Activated CD8-positive, alpha-beta T cell treated with anti-CD3 and anti-CD28 coated beads for 36 hours (primary cell): ENCODE measurements around the gene ATP2A3. TPM values are rescaled to one million over a fixed set of nuclear protein-coding genes. Genes with fewer than 3 reads are reported as not detected.
A peak's percentile ranks its signal among the peaks of the same experiment; 100 is the strongest.

ENCODE experiments used
- ATAC-seq: fragments of 200-7000 bp; cut with Tn5 transposase; one replicate; pipeline ENCODE4 v1.10.0; 2021; ENCODE audit warnings: mild to moderate bottlenecking, moderate library complexity
- CTCF ChIA-PET: fragments of 350-600 bp; sonication (Branson Sonifier 250); formaldehyde crosslinking; loops from one replicate; lab custom pipeline; 2021; ENCODE audit warnings: antibody characterized with exemption; lab: Charles Lee
- POLR2A ChIA-PET: fragments of 350-600 bp; sonication (Branson Sonifier 250); formaldehyde crosslinking; loops from one replicate; lab custom pipeline; 2021; ENCODE audit warnings: antibody characterized with exemption; lab: Charles Lee
- DNase-seq: peaks from one replicate; pipeline ENCODE4 v3.0.0-alpha.2; 2020
- H3K27ac Mint-ChIP-seq: one replicate; pipeline ENCODE4 v1.8.0; 2021; ENCODE audit warnings: mild to moderate bottlenecking, mixed read lengths
- H3K27me3 Mint-ChIP-seq: one replicate; pipeline ENCODE4 v1.8.0; 2021; ENCODE audit warnings: mixed read lengths
- H3K36me3 Mint-ChIP-seq: one replicate; pipeline ENCODE4 v1.8.0; 2021; ENCODE audit warnings: low read depth, mixed read lengths
- H3K4me1 Mint-ChIP-seq: one replicate; pipeline ENCODE4 v1.8.0; 2021; ENCODE audit warnings: low read depth, mixed read lengths
- H3K4me3 Mint-ChIP-seq: one replicate; pipeline ENCODE4 v1.8.0; 2021; ENCODE audit warnings: mild to moderate bottlenecking, moderate library complexity, mixed read lengths
- H3K9me3 Mint-ChIP-seq: one replicate; pipeline ENCODE4 v1.8.0; 2021; ENCODE audit warnings: mixed read lengths
- intact Hi-C: fragments of 100-400 bp; cut with micrococcal nuclease; formaldehyde crosslinking; loops from one replicate; pipeline ENCODE4 v1.10.0; 2022
- total RNA-seq, 2 experiments: library from RNA; stranded (reverse); gene quantifications; one replicate each; pipeline ENCODE4 v1.2.3, GENCODE V29; 2021
- TF ChIP-seq, protein P1 (sequence below): fragments of 200-600 bp; IDR thresholded peaks from one replicate; pipeline ENCODE4 v1.8.0; 2022; ENCODE audit warnings: antibody characterized with exemption, mild to moderate bottlenecking

ATP2A3 gene
- total RNA-seq, 2 experiments from 2014 or later: 113 to 117 TPM

GRCh38 chr17:3893003-3893719 is 71.1 kb downstream of the ATP2A3 start, which contains the start of gene CAMKK1:
TSS of gene CAMKK1 (minus strand) at chr17:3893053. CDS start at chr17:3885687, 7,366 bp downstream.
- Mint-ChIP-seq H3K4me1 (peaks cover 31% of the 10 kb centered on the region), H3K4me3 (peak within 1 kb of the TSS; percentile 82), H3K27me3 (no peaks in the 10 kb centered on the region), H3K27ac (peak within 1 kb of the TSS; percentile 84), H3K9me3 (no peaks in the 10 kb centered on the region), H3K36me3 (no peaks in the 10 kb centered on the region)
- DNase-seq: peak; percentile 90
- CTCF ChIA-PET: interaction anchor here (1.8 to 2.9 kb wide), 4 partner anchors 19 to 49 kb away, joined by 7 to 21 read pairs (median 8); no protein-coding TSS in a partner anchor
- POLR2A ChIA-PET: interaction anchor here (0.6 to 1.8 kb wide), 5 partner anchors 13 to 93 kb away, joined by 3 to 9 read pairs (median 5); no protein-coding TSS in a partner anchor
- intact Hi-C loops: no loop called here
- ATAC-seq: peak; percentile 89
- TF ChIP-seq, protein P1, sequence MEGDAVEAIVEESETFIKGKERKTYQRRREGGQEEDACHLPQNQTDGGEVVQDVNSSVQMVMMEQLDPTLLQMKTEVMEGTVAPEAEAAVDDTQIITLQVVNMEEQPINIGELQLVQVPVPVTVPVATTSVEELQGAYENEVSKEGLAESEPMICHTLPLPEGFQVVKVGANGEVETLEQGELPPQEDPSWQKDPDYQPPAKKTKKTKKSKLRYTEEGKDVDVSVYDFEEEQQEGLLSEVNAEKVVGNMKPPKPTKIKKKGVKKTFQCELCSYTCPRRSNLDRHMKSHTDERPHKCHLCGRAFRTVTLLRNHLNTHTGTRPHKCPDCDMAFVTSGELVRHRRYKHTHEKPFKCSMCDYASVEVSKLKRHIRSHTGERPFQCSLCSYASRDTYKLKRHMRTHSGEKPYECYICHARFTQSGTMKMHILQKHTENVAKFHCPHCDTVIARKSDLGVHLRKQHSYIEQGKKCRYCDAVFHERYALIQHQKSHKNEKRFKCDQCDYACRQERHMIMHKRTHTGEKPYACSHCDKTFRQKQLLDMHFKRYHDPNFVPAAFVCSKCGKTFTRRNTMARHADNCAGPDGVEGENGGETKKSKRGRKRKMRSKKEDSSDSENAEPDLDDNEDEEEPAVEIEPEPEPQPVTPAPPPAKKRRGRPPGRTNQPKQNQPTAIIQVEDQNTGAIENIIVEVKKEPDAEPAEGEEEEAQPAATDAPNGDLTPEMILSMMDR: no peak

DNA sequence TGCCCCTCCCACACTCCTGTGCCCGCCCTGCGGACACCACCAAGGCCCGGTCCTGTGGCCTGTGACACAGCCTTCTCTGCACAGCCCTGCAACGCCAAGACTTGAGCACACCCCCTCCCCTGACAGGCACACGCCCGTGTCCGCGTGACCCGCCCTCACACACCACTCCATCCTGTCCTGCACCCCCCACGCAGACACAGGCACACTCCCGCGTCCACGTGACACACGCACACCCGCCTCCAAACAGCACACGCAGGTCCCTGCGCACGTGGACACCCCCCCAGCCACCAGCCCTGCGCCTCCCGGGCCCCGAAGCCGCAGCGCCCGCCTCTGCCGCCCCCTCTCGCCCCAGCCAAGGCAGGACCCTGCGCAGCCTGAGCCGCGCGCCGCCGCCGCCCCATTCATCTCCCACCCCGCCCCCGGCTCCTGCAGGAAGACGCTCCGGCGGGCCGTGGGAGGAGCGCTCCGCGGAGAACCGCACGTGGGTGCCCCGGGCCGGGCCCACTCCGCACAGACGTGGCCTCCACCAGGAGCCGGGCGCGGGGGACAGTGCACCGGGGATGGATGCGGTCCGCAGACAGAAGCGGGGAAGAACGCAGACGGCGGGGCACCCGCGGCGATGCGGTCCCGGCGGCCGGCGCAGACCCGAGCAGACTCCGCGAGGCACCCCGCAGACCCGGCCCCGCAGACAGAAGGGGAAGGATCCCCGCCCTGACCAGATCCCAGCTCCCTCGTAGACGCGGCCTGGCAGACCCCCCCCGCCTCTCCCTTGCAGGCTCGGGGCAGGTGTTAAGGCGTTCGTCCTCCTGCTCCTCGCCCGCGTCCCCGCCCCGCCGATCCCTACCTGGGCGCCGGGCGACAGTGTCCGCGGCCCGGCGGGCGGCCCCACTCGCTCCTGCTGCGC is 71.9 kb downstream of the ATP2A3 start:
- ChIA-PET CTCF (interaction anchor here (2.4 to 2.9 kb wide), 2 partner anchors 22 to 48 kb away, joined by 7 to 21 read pairs; no protein-coding TSS in a partner anchor), POLR2A (interaction anchor here (1.0 to 1.8 kb wide), 5 partner anchors 8 to 94 kb away, joined by 3 to 9 read pairs (median 4); no protein-coding TSS in a partner anchor)
- ATAC-seq (peak; percentile 28), DNase-seq (peak; percentile 76)
- H3K9me3 Mint-ChIP-seq: no peaks in the 10 kb centered on the region
- H3K4me1 Mint-ChIP-seq: peaks cover 33% of the 10 kb centered on the region
- TF ChIP-seq, protein P1: no peak
- H3K27ac Mint-ChIP-seq: peak overlapping the region; percentile 79
- H3K36me3 Mint-ChIP-seq: no peaks in the 10 kb centered on the region
- intact Hi-C loops: no loop called here
- no peaks in the 10 kb centered on the region for H3K27me3 Mint-ChIP-seq
- peak overlapping the region; percentile 82 for H3K4me3 Mint-ChIP-seq

DNA sequence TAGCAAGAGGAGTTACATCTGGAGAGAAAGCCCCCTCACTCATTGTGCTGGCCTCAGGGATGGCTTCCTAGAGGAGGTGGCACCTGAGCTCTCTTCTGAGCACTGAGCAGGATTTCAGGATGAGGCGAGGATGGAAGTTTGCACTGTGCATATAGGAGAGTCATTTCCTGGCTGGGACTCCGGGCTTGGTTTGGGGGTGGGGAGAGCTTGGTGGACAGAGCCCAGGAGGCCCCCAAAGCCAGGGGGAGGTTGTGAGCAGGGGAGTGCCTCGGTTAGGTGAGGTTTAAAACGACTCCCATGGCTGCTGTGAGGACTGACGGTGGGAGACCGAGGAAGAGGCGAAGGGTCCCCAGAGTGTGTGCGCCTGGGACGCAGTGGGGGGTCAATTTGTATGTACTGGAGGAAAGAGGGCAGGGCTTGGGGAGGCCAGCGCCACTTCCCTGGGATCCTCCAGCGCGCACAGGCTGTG is 72.6 kb downstream of the ATP2A3 start:
- intact Hi-C loops: no loop called here
- H3K27me3 Mint-ChIP-seq: no peaks in the 10 kb centered on the region
- DNase-seq (no peak), ATAC-seq (no peak)
- no peak overlapping the region for H3K27ac Mint-ChIP-seq
- no peaks in the 10 kb centered on the region for H3K9me3 Mint-ChIP-seq
- peaks cover 40% of the 10 kb centered on the region for H3K4me1 Mint-ChIP-seq
- POLR2A ChIA-PET: interaction anchor here (0.7 to 1.4 kb wide), 2 partner anchors 9 to 12 kb away, joined by 3 to 4 read pairs; no protein-coding TSS in a partner anchor
- H3K36me3 Mint-ChIP-seq: no peaks in the 10 kb centered on the region
- CTCF ChIA-PET: no interaction called here
- peak overlapping the region; percentile 82 for H3K4me3 Mint-ChIP-seq
- TF ChIP-seq, protein P1: no peak

DNA sequence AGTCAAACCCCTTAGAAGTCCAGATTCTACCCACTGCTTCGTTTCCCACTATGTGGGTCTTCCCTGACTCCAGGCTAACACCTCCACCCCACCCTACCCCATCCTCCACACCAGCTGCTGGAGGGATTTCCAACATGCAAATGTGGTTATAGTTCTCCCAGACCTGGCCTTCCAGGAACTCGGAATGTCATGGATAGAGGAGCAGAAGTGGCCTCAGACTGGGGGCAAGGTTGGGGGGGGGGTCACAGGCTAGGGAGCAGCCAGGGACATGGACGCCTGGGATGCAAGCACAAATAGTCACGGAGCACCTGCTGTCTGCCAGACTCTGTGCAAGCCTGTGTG is 73.4 kb downstream of the ATP2A3 start:
- no peak for ATAC-seq
- TF ChIP-seq, protein P1: no peak
- no peak overlapping the region for H3K27ac Mint-ChIP-seq
- DNase-seq: no peak
- ChIA-PET POLR2A (interaction anchor here (0.7 to 1.4 kb wide), 3 partner anchors 10 to 252 kb away, joined by 3 to 4 read pairs (median 3); partner anchors contain the start of gene CYB5D2), CTCF (interaction anchor here (0.6 to 1.3 kb wide), 3 partner anchors 45 to 252 kb away, joined by 3 to 5 read pairs (median 3); partner anchors contain the start of genes CYB5D2, NCBP3 and ZZEF1)
- H3K4me3 Mint-ChIP-seq: no peak overlapping the region
- H3K4me1 Mint-ChIP-seq: peaks cover 43% of the 10 kb centered on the region
- H3K36me3 Mint-ChIP-seq: no peaks in the 10 kb centered on the region
- H3K27me3 Mint-ChIP-seq: no peaks in the 10 kb centered on the region
- no peaks in the 10 kb centered on the region for H3K9me3 Mint-ChIP-seq
- intact Hi-C loops: no loop called here
